Calu3 (cell line): Measurements from ENCODE around the gene ATOH8. TPM values are rescaled to one million over a fixed set of nuclear protein-coding genes. Genes with fewer than 3 reads are reported as not detected.

Source experiments
- BruUV-seq: library from RNA; stranded (reverse); fragments of 400-500 nt; replicated peaks from 2 replicates; lab custom pipeline; 2021; lab: Mats Ljungman, UMichigan
- CTCF ChIA-PET: fragments of 300-600 bp; sonication (Branson Sonifier 250); formaldehyde crosslinking; loops from one replicate; lab custom pipeline; 2022; ENCODE audit warnings: antibody characterized with exemption; lab: Charles Lee
- DNase-seq: peaks from one replicate; pipeline ENCODE4 v3.0.0; 2022
- H3K27ac Mint-ChIP-seq: one replicate; pipeline ENCODE4 v1.8.0; 2022; ENCODE audit warnings: mixed read lengths; ENCODE audit not compliant: unreplicated experiment
- H3K27me3 Mint-ChIP-seq: one replicate; pipeline ENCODE4 v1.8.0; 2022; ENCODE audit warnings: mixed read lengths; ENCODE audit not compliant: unreplicated experiment
- H3K36me3 Mint-ChIP-seq: one replicate; pipeline ENCODE4 v1.8.0; 2022; ENCODE audit warnings: mild to moderate bottlenecking, moderate library complexity, mixed read lengths; ENCODE audit not compliant: insufficient read depth, unreplicated experiment
- H3K4me1 Mint-ChIP-seq: one replicate; pipeline ENCODE4 v1.8.0; 2022; ENCODE audit warnings: mild to moderate bottlenecking, low read depth, mixed read lengths; ENCODE audit not compliant: unreplicated experiment
- H3K4me3 Mint-ChIP-seq: one replicate; pipeline ENCODE4 v1.8.0; 2022; ENCODE audit warnings: mild to moderate bottlenecking, low read depth, moderate library complexity, mixed read lengths; ENCODE audit not compliant: unreplicated experiment
- H3K9me3 Mint-ChIP-seq: one replicate; pipeline ENCODE4 v1.8.0; 2022; ENCODE audit warnings: low read depth, mixed read lengths; ENCODE audit not compliant: unreplicated experiment
- intact Hi-C: fragments of 100-400 bp; cut with micrococcal nuclease; formaldehyde crosslinking; loops from one replicate; pipeline ENCODE4 v1.10.0; 2022; ENCODE audit not compliant: unreplicated experiment
- total RNA-seq: library from RNA; stranded (reverse); gene quantifications from 2 replicates; pipeline ENCODE4 v1.2.3, GENCODE V29; 2022
- TF ChIP-seq, protein P1 (sequence below): fragments of 200-600 bp; IDR thresholded peaks from one replicate; pipeline ENCODE4 v1.8.0; 2022; ENCODE audit warnings: antibody characterized with exemption; ENCODE audit not compliant: unreplicated experiment

ATOH8 gene
- total RNA-seq, 1 experiment from 2014 or later: 0.19 TPM

- Mint-ChIP-seq H3K27me3 (no peaks in the 10 kb centered on the region), H3K9me3 (peaks cover 3% of the 10 kb centered on the region), H3K27ac (peak overlapping the region; percentile 79), H3K4me3 (no peak overlapping the region), H3K36me3 (peaks cover 15% of the 10 kb centered on the region), H3K4me1 (peaks cover 51% of the 10 kb centered on the region)
- DNase-seq: peak; percentile 49
- no TSS peak for BruUV-seq
- TF ChIP-seq, protein P1, sequence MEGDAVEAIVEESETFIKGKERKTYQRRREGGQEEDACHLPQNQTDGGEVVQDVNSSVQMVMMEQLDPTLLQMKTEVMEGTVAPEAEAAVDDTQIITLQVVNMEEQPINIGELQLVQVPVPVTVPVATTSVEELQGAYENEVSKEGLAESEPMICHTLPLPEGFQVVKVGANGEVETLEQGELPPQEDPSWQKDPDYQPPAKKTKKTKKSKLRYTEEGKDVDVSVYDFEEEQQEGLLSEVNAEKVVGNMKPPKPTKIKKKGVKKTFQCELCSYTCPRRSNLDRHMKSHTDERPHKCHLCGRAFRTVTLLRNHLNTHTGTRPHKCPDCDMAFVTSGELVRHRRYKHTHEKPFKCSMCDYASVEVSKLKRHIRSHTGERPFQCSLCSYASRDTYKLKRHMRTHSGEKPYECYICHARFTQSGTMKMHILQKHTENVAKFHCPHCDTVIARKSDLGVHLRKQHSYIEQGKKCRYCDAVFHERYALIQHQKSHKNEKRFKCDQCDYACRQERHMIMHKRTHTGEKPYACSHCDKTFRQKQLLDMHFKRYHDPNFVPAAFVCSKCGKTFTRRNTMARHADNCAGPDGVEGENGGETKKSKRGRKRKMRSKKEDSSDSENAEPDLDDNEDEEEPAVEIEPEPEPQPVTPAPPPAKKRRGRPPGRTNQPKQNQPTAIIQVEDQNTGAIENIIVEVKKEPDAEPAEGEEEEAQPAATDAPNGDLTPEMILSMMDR: no peak
- CTCF ChIA-PET: interaction anchor here (1.5 kb wide), 1 partner anchor 66 kb away, joined by 4 read pairs; no protein-coding TSS in a partner anchor
- intact Hi-C loops: loop anchor here (5.0 kb wide), 1 partner anchor 58 kb away; no protein-coding TSS in a partner anchor
Observed at GRCh38 chr2:85705680-85706039, 48.1 kb upstream of the ATOH8 start.

DNA sequence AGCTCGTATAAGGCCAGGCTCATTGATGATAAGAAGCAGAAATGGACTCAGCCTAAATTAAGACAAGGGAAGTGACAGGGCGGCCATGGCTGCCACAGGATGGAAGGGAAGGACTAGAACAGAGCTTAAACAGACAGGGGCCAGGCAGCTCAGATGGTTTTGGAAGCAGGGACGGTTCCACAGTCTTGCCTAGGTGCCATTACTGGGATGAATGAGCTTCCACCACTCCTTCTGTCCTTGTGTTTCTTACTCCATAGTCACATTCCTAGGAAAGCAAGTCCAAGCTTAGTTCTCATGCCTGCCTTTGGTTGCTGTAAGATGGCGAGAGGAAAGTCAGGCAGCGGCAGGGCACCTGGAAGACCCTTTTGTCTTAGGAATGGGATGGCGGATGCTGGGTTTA lies 47.7 kb upstream of the ATOH8 start:
- Mint-ChIP-seq H3K4me3 (no peak overlapping the region), H3K36me3 (peaks cover 15% of the 10 kb centered on the region), H3K27me3 (no peaks in the 10 kb centered on the region), H3K27ac (peak overlapping the region; percentile 79), H3K9me3 (peaks cover 3% of the 10 kb centered on the region), H3K4me1 (peaks cover 51% of the 10 kb centered on the region)
- CTCF ChIA-PET: interaction anchor here (1.5 kb wide), 1 partner anchor 66 kb away, joined by 4 read pairs; no protein-coding TSS in a partner anchor
- intact Hi-C loops: loop anchor here (5.0 kb wide), 1 partner anchor 59 kb away; no protein-coding TSS in a partner anchor
- no TSS peak for BruUV-seq
- DNase-seq: no peak
- TF ChIP-seq, protein P1: no peak

DNA sequence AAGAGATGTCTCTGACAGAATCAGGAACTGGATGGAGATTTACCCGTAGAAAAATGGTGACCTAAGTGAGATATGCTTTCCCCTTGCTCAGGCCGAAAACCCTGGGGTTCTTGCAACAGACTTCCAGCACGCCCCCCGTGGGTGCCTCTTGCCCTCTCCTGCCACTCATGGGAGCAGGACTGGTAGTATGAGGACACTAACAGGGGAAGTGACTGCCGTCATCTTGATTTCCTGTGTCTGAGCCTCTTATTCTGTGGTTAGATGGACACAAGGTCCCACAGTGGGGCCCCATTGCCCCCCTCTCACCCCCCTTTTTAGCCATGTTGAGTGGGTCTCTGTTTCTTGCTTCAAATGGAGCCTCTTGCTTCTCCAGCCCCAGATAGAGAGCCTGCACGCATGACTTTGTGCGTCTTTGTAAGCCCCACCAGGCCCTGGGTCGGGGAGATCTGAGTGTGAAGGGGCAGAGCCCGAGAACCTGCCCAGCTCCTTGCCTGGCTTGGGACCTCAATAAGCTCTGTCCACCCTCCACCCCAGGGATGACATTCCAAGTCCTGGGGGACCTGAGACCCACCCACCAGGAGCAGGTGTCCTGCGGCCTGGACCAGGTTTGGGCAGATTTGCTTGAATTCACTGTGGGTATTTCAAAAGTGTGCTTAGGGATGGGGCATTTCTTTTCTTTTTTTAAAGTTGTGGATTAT lies 47.0 kb upstream of the ATOH8 start:
- TF ChIP-seq, protein P1: no peak
- intact Hi-C loops: loop anchor here (1.0 to 5.0 kb wide), 2 partner anchors 27 to 59 kb away; no protein-coding TSS in a partner anchor
- Mint-ChIP-seq H3K4me1 (peaks cover 45% of the 10 kb centered on the region), H3K4me3 (no peak overlapping the region), H3K9me3 (peaks cover 3% of the 10 kb centered on the region), H3K36me3 (peaks cover 15% of the 10 kb centered on the region), H3K27ac (no peak overlapping the region), H3K27me3 (no peaks in the 10 kb centered on the region)
- BruUV-seq: no TSS peak
- CTCF ChIA-PET: interaction anchor here (1.3 to 1.4 kb wide), 3 partner anchors 28 to 70 kb away, joined by 3 to 9 read pairs (median 7); no protein-coding TSS in a partner anchor
- DNase-seq: no peak

GRCh38 chr2:85707304-85707703 lies 46.5 kb upstream of the ATOH8 start:
- peaks cover 11% of the 10 kb centered on the region for H3K36me3 Mint-ChIP-seq
- BruUV-seq: no TSS peak
- no peaks in the 10 kb centered on the region for H3K27me3 Mint-ChIP-seq
- H3K4me1 Mint-ChIP-seq: peaks cover 40% of the 10 kb centered on the region
- peak; percentile 79 for DNase-seq
- no peak overlapping the region for H3K4me3 Mint-ChIP-seq
- peaks cover 3% of the 10 kb centered on the region for H3K9me3 Mint-ChIP-seq
- TF ChIP-seq, protein P1: peak; percentile 75
- intact Hi-C loops: loop anchor here (1.0 to 5.0 kb wide), 2 partner anchors 28 to 60 kb away; no protein-coding TSS in a partner anchor
- no peak overlapping the region for H3K27ac Mint-ChIP-seq
- CTCF ChIA-PET: interaction anchor here (0.6 to 1.4 kb wide), 4 partner anchors 28 to 70 kb away, joined by 3 to 9 read pairs (median 5); no protein-coding TSS in a partner anchor
